Measurements from ENCODE around the gene HAGHL.

DNA sequence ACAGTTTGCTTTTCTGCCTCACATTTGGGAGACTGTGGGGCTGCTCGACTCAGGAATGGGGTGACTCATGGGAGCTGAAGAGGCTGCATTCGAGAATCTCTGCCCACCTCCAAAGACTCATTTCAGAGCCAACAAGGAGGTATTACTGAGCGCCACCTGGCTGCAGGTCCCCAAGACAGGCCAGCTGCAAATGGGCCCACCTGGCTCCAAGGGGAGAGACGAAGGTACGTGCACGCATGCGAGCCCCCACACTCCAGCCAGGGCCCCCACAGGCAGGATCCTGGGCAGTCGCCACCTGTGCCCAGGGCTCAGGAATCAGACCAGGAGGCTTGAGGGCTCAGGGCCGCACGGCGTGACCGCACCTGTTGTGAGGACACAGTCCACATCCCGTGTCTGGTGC lies 6.0 kb downstream of the HAGHL start:
- TF ChIP-seq, protein P1, sequence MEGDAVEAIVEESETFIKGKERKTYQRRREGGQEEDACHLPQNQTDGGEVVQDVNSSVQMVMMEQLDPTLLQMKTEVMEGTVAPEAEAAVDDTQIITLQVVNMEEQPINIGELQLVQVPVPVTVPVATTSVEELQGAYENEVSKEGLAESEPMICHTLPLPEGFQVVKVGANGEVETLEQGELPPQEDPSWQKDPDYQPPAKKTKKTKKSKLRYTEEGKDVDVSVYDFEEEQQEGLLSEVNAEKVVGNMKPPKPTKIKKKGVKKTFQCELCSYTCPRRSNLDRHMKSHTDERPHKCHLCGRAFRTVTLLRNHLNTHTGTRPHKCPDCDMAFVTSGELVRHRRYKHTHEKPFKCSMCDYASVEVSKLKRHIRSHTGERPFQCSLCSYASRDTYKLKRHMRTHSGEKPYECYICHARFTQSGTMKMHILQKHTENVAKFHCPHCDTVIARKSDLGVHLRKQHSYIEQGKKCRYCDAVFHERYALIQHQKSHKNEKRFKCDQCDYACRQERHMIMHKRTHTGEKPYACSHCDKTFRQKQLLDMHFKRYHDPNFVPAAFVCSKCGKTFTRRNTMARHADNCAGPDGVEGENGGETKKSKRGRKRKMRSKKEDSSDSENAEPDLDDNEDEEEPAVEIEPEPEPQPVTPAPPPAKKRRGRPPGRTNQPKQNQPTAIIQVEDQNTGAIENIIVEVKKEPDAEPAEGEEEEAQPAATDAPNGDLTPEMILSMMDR (conservative IDR thresholded peaks at IDR 0.05; ENCODE audit: low read depth, low read length), result no peak
- TF ChIP-seq EZH2 (IDR thresholded peaks at IDR 0.05; ENCODE audit: borderline replicate concordance, low read depth, low read length, poor library complexity, severe bottlenecking), result no peak

All from A673 (cell line).